Right lung (tissue), 5 donors: ENCODE data around the gene HIVEP3. TPM values are rescaled to one million over a fixed set of nuclear protein-coding genes. Genes with fewer than 3 reads are reported as not detected.

Source experiments
- DNase-seq, 2 donors: peaks; one replicate each; pipeline ENCODE4 v3.0.0-alpha.2; 2013
- polyA plus RNA-seq, 5 donors: library from polyadenylated mRNA; unstranded; fragments of 120-200 nt; gene quantifications; one replicate each; pipeline versions ENCODE4 v1.2.1 to v1.2.3, GENCODE V29; 2013; ENCODE audit warnings: inconsistent platforms in 1 of 5, low replicate concordance in 1 of 5; ENCODE audit not compliant: insufficient read length in 5 of 5, insufficient read depth in 1 of 5

HIVEP3 gene
- polyA plus RNA-seq, 5 donors: 6.3 to 7.6 (median 6.7) TPM

- no peak for DNase-seq
Observed at GRCh38 chr1:41762251-41762650, 156.5 kb downstream of the HIVEP3 start.

- DNase-seq: no peak
Observed at GRCh38 chr1:41758904-41759548, 159.7 kb downstream of the HIVEP3 start.

GRCh38 chr1:41758500-41758899 lies 160.2 kb downstream of the HIVEP3 start:
- no peak for DNase-seq

- DNase-seq: no peak
Observed at GRCh38 chr1:41754540-41754939, 164.2 kb downstream of the HIVEP3 start.

- DNase-seq: no peak
Observed at GRCh38 chr1:41752514-41753170, 166.1 kb downstream of the HIVEP3 start.

GRCh38 chr1:41751804-41752513 lies 166.8 kb downstream of the HIVEP3 start:
- DNase-seq: no peak

- DNase-seq: no peak
Observed at GRCh38 chr1:41749991-41750745, 168.6 kb downstream of the HIVEP3 start.

- no peak for DNase-seq
Observed at GRCh38 chr1:41745022-41745421, 173.7 kb downstream of the HIVEP3 start.

GRCh38 chr1:41743366-41743765 lies 175.4 kb downstream of the HIVEP3 start:
- DNase-seq: no peak

GRCh38 chr1:41742219-41742618 lies 176.5 kb downstream of the HIVEP3 start:
- DNase-seq: peak in 1 of 2 donors; percentile 54

GRCh38 chr1:41741244-41741643 lies 177.5 kb downstream of the HIVEP3 start:
- DNase-seq: no peak

- no peak for DNase-seq
Observed at GRCh38 chr1:41740630-41741239, 178.0 kb downstream of the HIVEP3 start.

- no peak for DNase-seq
Observed at GRCh38 chr1:41740058-41740457, 178.7 kb downstream of the HIVEP3 start.

- peak; percentile 76 to 83 for DNase-seq
Observed at GRCh38 chr1:41739061-41739955, 179.4 kb downstream of the HIVEP3 start.

GRCh38 chr1:41738475-41738874 lies 180.2 kb downstream of the HIVEP3 start:
- DNase-seq: no peak

GRCh38 chr1:41738006-41738405 lies 180.7 kb downstream of the HIVEP3 start:
- no peak for DNase-seq

- DNase-seq: peak in 1 of 2 donors; percentile 42
Observed at GRCh38 chr1:41735631-41736260, 183.0 kb downstream of the HIVEP3 start.

- no peak for DNase-seq
Observed at GRCh38 chr1:41735139-41735538, 183.6 kb downstream of the HIVEP3 start.

- DNase-seq: no peak
Observed at GRCh38 chr1:41734201-41734970, 184.3 kb downstream of the HIVEP3 start.
